ENCODE data around the gene UBE3B.

DNA sequence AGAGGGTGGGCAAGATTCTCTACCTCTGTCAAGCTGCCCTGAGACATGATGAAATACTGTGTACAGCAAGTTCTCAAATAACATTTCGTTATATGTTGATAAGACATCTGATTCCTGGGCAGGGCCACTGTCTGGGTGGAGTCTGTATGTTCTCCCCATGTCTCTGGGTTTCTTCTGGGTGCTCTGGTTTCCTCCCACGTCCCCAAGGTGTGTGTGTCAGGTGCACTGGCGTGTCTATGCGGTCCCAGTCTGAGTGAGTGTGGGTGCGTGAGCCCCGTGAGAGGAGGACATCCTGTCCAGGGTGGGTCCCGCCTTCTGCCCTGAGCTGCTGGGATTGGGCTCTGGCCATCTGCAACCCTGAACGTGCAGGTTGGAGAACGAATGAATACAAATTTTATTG lies 30.0 kb upstream of the UBE3B start:
- TF ChIP-seq, protein P1, sequence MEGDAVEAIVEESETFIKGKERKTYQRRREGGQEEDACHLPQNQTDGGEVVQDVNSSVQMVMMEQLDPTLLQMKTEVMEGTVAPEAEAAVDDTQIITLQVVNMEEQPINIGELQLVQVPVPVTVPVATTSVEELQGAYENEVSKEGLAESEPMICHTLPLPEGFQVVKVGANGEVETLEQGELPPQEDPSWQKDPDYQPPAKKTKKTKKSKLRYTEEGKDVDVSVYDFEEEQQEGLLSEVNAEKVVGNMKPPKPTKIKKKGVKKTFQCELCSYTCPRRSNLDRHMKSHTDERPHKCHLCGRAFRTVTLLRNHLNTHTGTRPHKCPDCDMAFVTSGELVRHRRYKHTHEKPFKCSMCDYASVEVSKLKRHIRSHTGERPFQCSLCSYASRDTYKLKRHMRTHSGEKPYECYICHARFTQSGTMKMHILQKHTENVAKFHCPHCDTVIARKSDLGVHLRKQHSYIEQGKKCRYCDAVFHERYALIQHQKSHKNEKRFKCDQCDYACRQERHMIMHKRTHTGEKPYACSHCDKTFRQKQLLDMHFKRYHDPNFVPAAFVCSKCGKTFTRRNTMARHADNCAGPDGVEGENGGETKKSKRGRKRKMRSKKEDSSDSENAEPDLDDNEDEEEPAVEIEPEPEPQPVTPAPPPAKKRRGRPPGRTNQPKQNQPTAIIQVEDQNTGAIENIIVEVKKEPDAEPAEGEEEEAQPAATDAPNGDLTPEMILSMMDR (conservative IDR thresholded peaks at IDR 0.05; ENCODE audit: low read depth, low read length) = no peak
- no peak for TF ChIP-seq EZH2 (IDR thresholded peaks at IDR 0.05; ENCODE audit: low read length, unreplicated experiment)

Measured in PC-3 (cell line).